NCI-H82 (cell line): Measurements from ENCODE around the gene GALNT2.
A peak's percentile ranks its signal among the peaks of the same experiment; 100 is the strongest.

ENCODE experiments used
- DNase-seq: peaks from one replicate; lab custom pipeline; 2025; lab: John Stamatoyannopoulos, UW

GALNT2 gene

GRCh38 chr1:230129341-230129740, 62.3 kb downstream of the GALNT2 start:
- no peak for DNase-seq

GRCh38 chr1:230130172-230130944, 63.3 kb downstream of the GALNT2 start:
- DNase-seq = peak; percentile 92

- no peak for DNase-seq
These were observed 64.4 kb downstream of the GALNT2 start for GRCh38 chr1:230131457-230131856.

- no peak for DNase-seq
These were observed 65.7 kb downstream of the GALNT2 start for GRCh38 chr1:230132758-230133157.

GRCh38 chr1:230135726-230136125, 68.7 kb downstream of the GALNT2 start:
- no peak for DNase-seq

GRCh38 chr1:230136453-230137336, 69.7 kb downstream of the GALNT2 start:
- DNase-seq = no peak

GRCh38 chr1:230137337-230137815, 70.3 kb downstream of the GALNT2 start:
- DNase-seq = no peak

GRCh38 chr1:230138561-230139239, 71.7 kb downstream of the GALNT2 start:
- no peak for DNase-seq

GRCh38 chr1:230139315-230139714, 72.3 kb downstream of the GALNT2 start:
- no peak for DNase-seq

GRCh38 chr1:230139741-230140140, 72.7 kb downstream of the GALNT2 start:
- no peak for DNase-seq

- DNase-seq = peak; percentile 33
These were observed 73.4 kb downstream of the GALNT2 start for GRCh38 chr1:230140221-230141020.

- DNase-seq = peak; percentile 19
These were observed 74.1 kb downstream of the GALNT2 start for GRCh38 chr1:230141021-230141648.

GRCh38 chr1:230141797-230142607, 75.0 kb downstream of the GALNT2 start:
- DNase-seq = no peak

GRCh38 chr1:230142608-230143210, 75.7 kb downstream of the GALNT2 start:
- no peak for DNase-seq

GRCh38 chr1:230143534-230143933, 76.5 kb downstream of the GALNT2 start:
- no peak for DNase-seq

- DNase-seq = no peak
These were observed 77.1 kb downstream of the GALNT2 start for GRCh38 chr1:230144010-230144614.

- no peak for DNase-seq
These were observed 77.9 kb downstream of the GALNT2 start for GRCh38 chr1:230144758-230145504.

- peak; percentile 36 for DNase-seq
These were observed 78.5 kb downstream of the GALNT2 start for GRCh38 chr1:230145505-230145899.
